GM12878 (cell line): ENCODE results near the gene PRKCB. TPM values are rescaled to one million over a fixed set of nuclear protein-coding genes. Genes with fewer than 3 reads are reported as not detected.

Experiments used
- ATAC-seq: fragments of 200-7000 bp; cut with Tn5 transposase; 3 replicates; pipeline ENCODE4 v1.9.1; 2020; ENCODE audit warnings: mild to moderate bottlenecking, moderate library complexity
- BruUV-seq: library from RNA; stranded (reverse); fragments of 400-500 nt; replicated peaks from 2 replicates; lab custom pipeline; 2021; lab: Mats Ljungman, UMichigan
- CTCF ChIA-PET: fragments of 300-600 bp; sonication (Branson Sonifier 250); formaldehyde crosslinking; extraction: SDS; loops from one replicate; lab custom pipeline; 2021; ENCODE audit warnings: inconsistent platforms; lab: Yijun Ruan, JAX
- POLR2A ChIA-PET: fragments of 350-600 bp; formaldehyde crosslinking; extraction: SDS; loops from one replicate; lab custom pipeline; 2021; ENCODE audit warnings: inconsistent platforms; lab: Charles Lee
- RAD21 ChIA-PET: fragments of 300-600 bp; sonication (Branson Sonifier 250); formaldehyde crosslinking; loops from one replicate; lab custom pipeline; 2023; ENCODE audit warnings: antibody characterized with exemption; ENCODE audit not compliant: unreplicated experiment; lab: Charles Lee
- SMC1A ChIA-PET: fragments of 300-600 bp; sonication (Branson Sonifier 250); formaldehyde crosslinking; loops from one replicate; lab custom pipeline; 2023; ENCODE audit not compliant: unreplicated experiment, uncharacterized antibody; lab: Charles Lee
- DNase-seq: peaks from one replicate; pipeline ENCODE4 v3.0.0-alpha.2; 2011; ENCODE audit warnings: low read depth, low spot score
- FAIRE-seq: peaks from 3 replicates; lab custom pipeline; 2011; peaks lifted over from hg19 to GRCh38; lab: Jason Lieb, UNC
- H2AFZ ChIP-seq: 2 replicates; pipeline ENCODE4 v1.6.0; 2011; ENCODE audit warnings: low read depth, low read length, control low read depth; ENCODE audit not compliant: control insufficient read depth
- H3K27ac ChIP-seq: 2 replicates; pipeline ENCODE4 v1.5.1; 2011; ENCODE audit warnings: control low read depth; ENCODE audit not compliant: control insufficient read depth, insufficient read depth
- H3K27me3 ChIP-seq, 2 experiments: replicated peaks in 1 of 2; 2 replicates each; pipeline versions ENCODE4 v1.6.0 to v1.6.1; 2011; ENCODE audit warnings: low read length in 1 of 2; ENCODE audit not compliant: control insufficient read depth in 2 of 2, insufficient read depth in 2 of 2
- H3K36me3 ChIP-seq, 2 experiments: 2 replicates each; pipeline ENCODE4 v1.5.1; 2011; ENCODE audit warnings: low read length in 1 of 2; ENCODE audit not compliant: control insufficient read depth in 2 of 2, insufficient read depth in 2 of 2
- H3K4me1 ChIP-seq: 2 replicates; pipeline ENCODE4 v1.6.1; 2011; ENCODE audit warnings: mild to moderate bottlenecking, low read length, moderate library complexity, mixed read lengths; ENCODE audit not compliant: control insufficient read depth, insufficient read depth
- H3K4me2 ChIP-seq: 2 replicates; pipeline ENCODE4 v1.6.0; 2011; ENCODE audit warnings: control low read depth; ENCODE audit not compliant: control insufficient read depth, insufficient read depth
- H3K4me3 ChIP-seq: fragments of 200-600 bp; sonication (generic); 2 replicates; pipeline ENCODE4 v1.5.1; 2016
- H3K79me2 ChIP-seq: 2 replicates; pipeline ENCODE4 v1.6.0; 2011; ENCODE audit warnings: low read length; ENCODE audit not compliant: control insufficient read depth, insufficient read depth
- H3K9ac ChIP-seq: 2 replicates; pipeline ENCODE4 v1.8.0; 2011; ENCODE audit warnings: low read length, control low read depth, mixed read lengths; ENCODE audit not compliant: control insufficient read depth, insufficient read depth
- H3K9me3 ChIP-seq: replicated peaks from 3 replicates; pipeline ENCODE4 v1.5.1; 2011; ENCODE audit warnings: mild to moderate bottlenecking, low read length; ENCODE audit not compliant: control insufficient read depth, insufficient read depth
- H4K20me1 ChIP-seq: 2 replicates; pipeline ENCODE4 v1.6.0; 2011; ENCODE audit not compliant: control insufficient read depth, insufficient read depth
- NR2C1 ChIP-seq: fragments of 450-650 bp; IDR thresholded peaks from 2 replicates; pipeline ENCODE4 v1.6.1; 2017; ENCODE audit warnings: antibody characterized with exemption, mild to moderate bottlenecking, moderate library complexity
- WGBS: methylation state at CpG from one replicate; pipeline ENCODE4 v1.1.6; 2016; ENCODE audit warnings: low lambda C conversion rate; ENCODE audit not compliant: insufficient replicate concordance, insufficient coverage; ENCODE audit errors: missing lambda C conversion rate; 5-methylcytosine and 5-hydroxymethylcytosine counted together
- in situ Hi-C: fragments of 300-500 bp; cut with MboI; formaldehyde crosslinking; loops from 9 replicates; pipeline ENCODE4 v1.14.3; 2018; ENCODE audit warnings: mixed read lengths
- intact Hi-C: fragments of 100-400 bp; cut with micrococcal nuclease; formaldehyde crosslinking; loops from one replicate; pipeline ENCODE4 v1.14.2; 2022; ENCODE audit not compliant: unreplicated experiment
- polyA plus RNA-seq, 11 experiments: library from polyadenylated mRNA; depleted of rRNA in 4 of 11; unstranded in 6 of 11; stranded (reverse) in 5 of 11; fragments of >200 nt; fragmentation: Nextera tagmentation in 4 of 11; fragmentation: Illumina TruSeq in 1 of 11; extraction: Ambion mirVana in 4 of 11; extraction: Trizol in 1 of 11; gene quantifications; 1 replicate in 1 of 11; 2 replicates in 10 of 11; pipeline versions ENCODE4 v1.2.1 to v1.2.3, GENCODE V29; 2011 to 2016; ENCODE audit warnings: inconsistent platforms in 2 of 11, missing spikeins in 2 of 11, low read depth in 1 of 11
- total RNA-seq, 4 experiments: library from RNA; depleted of rRNA in 3 of 4; stranded (reverse); fragments of >200 nt in 3 of 4; fragmentation: Illumina TruSeq in 1 of 4; extraction: Trizol in 1 of 4; gene quantifications; 2 replicates each; pipeline versions ENCODE4 v1.2.1 to v1.2.3, GENCODE V29; 2013 to 2021
- TF ChIP-seq, protein P1 (sequence below): IDR thresholded peaks from 2 replicates; pipeline ENCODE4 v1.6.1; 2011; ENCODE audit warnings: low read depth, low read length, improper control_type of control experiment, borderline replicate concordance

The PRKCB gene
- total and polyA plus RNA-seq, 10 of the 15 experiments (the other 5 are each of a cell fraction or from before 2014, with no cell fraction given), result 21.4 to 158 (median 97.3) TPM

GRCh38 chr16:24052329-24053098 is 216.7 kb downstream of the PRKCB start:
- in situ Hi-C loops, result no loop called here
- ATAC-seq (no peak), FAIRE-seq (no peak), DNase-seq (no peak)
- no peaks in the 10 kb centered on the region for H3K79me2 ChIP-seq
- WGBS, result 83% methylated on average over 9 of the region's 9 CpGs
- ChIA-PET POLR2A (no interaction called here), SMC1A (interaction anchor here (0.7 to 1.1 kb wide), 3 partner anchors 19 to 155 kb away, joined by 3 read pairs; no protein-coding TSS in a partner anchor), RAD21 (no interaction called here), CTCF (interaction anchor here (0.9 to 2.8 kb wide), 4 partner anchors 10 to 251 kb away, joined by 3 to 10 read pairs (median 3); no protein-coding TSS in a partner anchor)
- TF ChIP-seq NR2C1, result no peak
- TF ChIP-seq, protein P1, sequence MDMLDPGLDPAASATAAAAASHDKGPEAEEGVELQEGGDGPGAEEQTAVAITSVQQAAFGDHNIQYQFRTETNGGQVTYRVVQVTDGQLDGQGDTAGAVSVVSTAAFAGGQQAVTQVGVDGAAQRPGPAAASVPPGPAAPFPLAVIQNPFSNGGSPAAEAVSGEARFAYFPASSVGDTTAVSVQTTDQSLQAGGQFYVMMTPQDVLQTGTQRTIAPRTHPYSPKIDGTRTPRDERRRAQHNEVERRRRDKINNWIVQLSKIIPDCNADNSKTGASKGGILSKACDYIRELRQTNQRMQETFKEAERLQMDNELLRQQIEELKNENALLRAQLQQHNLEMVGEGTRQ, result no peak
- no peak overlapping the region for H3K4me2 ChIP-seq
- H3K27ac ChIP-seq, result no peak overlapping the region
- H4K20me1 ChIP-seq, result peaks cover 3% of the 10 kb centered on the region
- H3K36me3 ChIP-seq, result peaks cover 3 to 52% of the 10 kb centered on the region in 2 experiments; a peak in 3 of 4 replicates
- BruUV-seq, result no TSS peak
- H3K27me3 ChIP-seq, result no peaks in the 10 kb centered on the region
- no peaks in the 10 kb centered on the region for H3K9me3 ChIP-seq
- H2AFZ ChIP-seq, result no peak overlapping the region
- H3K4me1 ChIP-seq, result no peaks in the 10 kb centered on the region
- intact Hi-C loops, result no loop called here
- H3K9ac ChIP-seq, result no peak overlapping the region
- H3K4me3 ChIP-seq, result no peak overlapping the region
